Prostate gland (tissue), 2 donors: ENCODE results near the gene DSN1. TPM values are rescaled to one million over a fixed set of nuclear protein-coding genes. Genes with fewer than 3 reads are reported as not detected.

ENCODE experiments used
- DNase-seq: peaks from one replicate; pipeline ENCODE4 v3.0.0-alpha.2; 2019; ENCODE audit warnings: low spot score
- H3K27ac ChIP-seq, 2 donors: fragments of 200-600 bp; sonication (generic); 2 replicates each; pipeline ENCODE4 v1.5.1; 2017 to 2019
- H3K27me3 ChIP-seq: fragments of 200-600 bp; sonication (generic); replicated peaks from 2 replicates; pipeline ENCODE4 v1.5.1; 2019; ENCODE audit not compliant: insufficient read depth
- H3K36me3 ChIP-seq, 2 donors: fragments of 200-600 bp; sonication (generic); 1 replicate in 1 of 2; 2 replicates in 1 of 2; pipeline versions ENCODE4 v1.5.1 to v1.8.1; 2017 to 2019
- H3K4me1 ChIP-seq: fragments of 200-600 bp; sonication (generic); replicated peaks from 2 replicates; pipeline ENCODE4 v1.5.1; 2019
- H3K4me3 ChIP-seq, 2 donors: fragments of 200-600 bp; sonication (generic); 2 replicates each; pipeline ENCODE4 v1.5.1; 2017 to 2019
- H3K9me3 ChIP-seq: fragments of 200-600 bp; sonication (generic); 2 replicates; pipeline ENCODE4 v1.5.1; 2017
- CTCF ChIP-seq, 4 experiments: fragments of 200-600 bp in 2 of 4; fragments of 450-650 bp in 2 of 4; sonication (generic) in 2 of 4; IDR thresholded peaks; 1 replicate in 3 of 4; 2 replicates in 1 of 4; pipeline ENCODE4 v1.5.1; 2016 to 2019; ENCODE audit warnings: antibody characterized with exemption in 4 of 4, mild to moderate bottlenecking in 2 of 4, moderate library complexity in 2 of 4
- POLR2A ChIP-seq: fragments of 450-650 bp; IDR thresholded peaks from one replicate; pipeline ENCODE4 v1.6.1; 2016; ENCODE audit warnings: antibody characterized with exemption, mild to moderate bottlenecking
- POLR2AphosphoS5 ChIP-seq: sonication (generic); formaldehyde crosslinking; IDR thresholded peaks from one replicate; pipeline ENCODE4 v1.6.1; 2017; ENCODE audit warnings: antibody characterized with exemption
- WGBS: methylation state at CpG from one replicate; pipeline ENCODE4 v1.1.5; 2018; 5-methylcytosine and 5-hydroxymethylcytosine counted together
- intact Hi-C: fragments of 100-400 bp; cut with DNase I; formaldehyde crosslinking; loops from one replicate; pipeline ENCODE4 v1.14.2; 2022
- total RNA-seq, 2 donors: library from RNA; depleted of rRNA; stranded (reverse); fragments of >200 nt; gene quantifications; one replicate each; pipeline ENCODE4 v1.1.0, GENCODE V29; 2016

Gene DSN1
- total RNA-seq, 2 donors from 2014 or later: 13.0 to 17.1 TPM

GRCh38 chr20:36775196-36775595 is 1.6 kb upstream of the DSN1 start:
- H3K4me1 ChIP-seq: peaks cover 8% of the 10 kb centered on the region

DNA sequence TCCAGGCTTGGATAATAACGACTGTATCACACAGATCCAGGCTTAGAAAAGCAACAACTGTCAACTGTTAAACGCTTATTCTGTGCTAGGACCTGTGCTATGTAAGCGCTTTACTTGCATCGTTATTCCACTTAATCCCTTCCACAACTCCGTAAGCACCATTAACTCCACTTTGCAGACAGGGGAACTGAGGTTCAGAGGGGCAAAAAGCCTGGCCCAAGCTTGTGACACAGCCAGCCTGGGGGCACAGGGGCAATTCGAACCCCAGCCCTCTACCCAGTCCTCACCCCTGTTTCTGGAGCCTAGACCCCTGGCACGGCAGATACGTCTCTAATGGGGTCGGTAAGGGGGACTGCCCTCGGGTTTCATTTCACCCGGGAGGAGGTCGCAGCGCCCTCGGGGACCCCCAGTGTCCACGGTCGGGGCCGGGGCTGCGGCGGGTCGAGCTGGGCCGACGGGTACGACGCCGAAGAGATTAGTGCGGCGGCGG is 411 bp downstream of the DSN1 start:
- no peak for DNase-seq
- Histone ChIP-seq H3K9me3 (no peaks in the 10 kb centered on the region), H3K27ac (peak overlapping the region; percentile 94 to 97), H3K27me3 (no peaks in the 10 kb centered on the region), H3K4me3 (peak overlapping the region; percentile 67 to 82), H3K36me3 (no peaks in the 10 kb centered on the region), H3K4me1 (peaks cover 8% of the 10 kb centered on the region)
- TF ChIP-seq POLR2AphosphoS5: no peak
- TF ChIP-seq POLR2A: no peak
- no peak for TF ChIP-seq CTCF (IDR thresholded peaks at IDR 0.05)
- intact Hi-C loops: loop anchor here (5.0 kb wide), 1 partner anchor 89 kb away; a partner anchor contains a TSS
- under 1% methylated on average over 22 of the region's 28 CpGs for WGBS

More at GRCh38 chr20:36775196-36775595, 1.6 kb upstream of the DSN1 start:
- peak; percentile 46 for DNase-seq
- intact Hi-C loops: no loop called here
- Histone ChIP-seq H3K27me3 (no peaks in the 10 kb centered on the region), H3K4me3 (no peak overlapping the region), H3K9me3 (no peaks in the 10 kb centered on the region), H3K36me3 (no peaks in the 10 kb centered on the region), H3K27ac (peak overlapping the region; percentile 94 to 97)
- TF ChIP-seq CTCF (IDR thresholded peaks at IDR 0.05) (no peak), POLR2A (no peak), POLR2AphosphoS5 (peak; percentile 57)
- WGBS: 18% methylated on average over 2 of the region's 2 CpGs

DNA sequence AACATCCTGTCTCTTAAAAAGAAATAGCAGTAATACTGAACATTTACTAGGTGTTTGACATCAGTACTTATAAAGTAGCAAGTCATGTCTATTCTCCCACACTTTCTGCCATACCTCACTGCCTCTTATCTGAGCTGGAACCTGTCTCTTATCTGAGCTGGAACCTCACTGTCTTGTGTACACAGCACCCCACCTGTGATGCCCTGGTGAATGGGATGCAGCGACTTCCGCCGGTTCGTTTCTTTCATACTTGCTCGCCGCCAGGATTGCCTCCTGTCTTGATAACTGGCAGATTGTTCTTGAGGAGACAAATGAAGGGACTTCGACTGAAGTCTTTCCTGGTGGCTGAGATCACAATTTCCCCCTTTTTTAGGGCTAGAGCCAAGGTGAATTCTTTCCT is 2.9 kb downstream of the DSN1 start:
- no peak overlapping the region for H3K27ac ChIP-seq
- no peaks in the 10 kb centered on the region for H3K27me3 ChIP-seq
- whole genome bisulfite sequencing: 84% methylated on average over 7 of the region's 7 CpGs
- peaks cover 4% of the 10 kb centered on the region for H3K4me1 ChIP-seq
- no peaks in the 10 kb centered on the region for H3K36me3 ChIP-seq
- intact Hi-C loops: loop anchor here (5.0 kb wide), 1 partner anchor 92 kb away; a partner anchor contains a TSS
- no peak overlapping the region for H3K4me3 ChIP-seq
- TF ChIP-seq POLR2A: no peak
- TF ChIP-seq CTCF (IDR thresholded peaks at IDR 0.05): no peak
- no peak for TF ChIP-seq POLR2AphosphoS5
- DNase-seq: no peak
- H3K9me3 ChIP-seq: no peaks in the 10 kb centered on the region

GRCh38 chr20:36768768-36769430 is 4.7 kb downstream of the DSN1 start:
- Histone ChIP-seq H3K4me1 (no peaks in the 10 kb centered on the region), H3K27me3 (no peaks in the 10 kb centered on the region), H3K4me3 (no peak overlapping the region), H3K36me3 (no peaks in the 10 kb centered on the region), H3K9me3 (no peaks in the 10 kb centered on the region), H3K27ac (peak overlapping the region in 1 of 2 donors; percentile 16)
- TF ChIP-seq CTCF (IDR thresholded peaks at IDR 0.05) (no peak), POLR2AphosphoS5 (peak; percentile 10)
- no peak for DNase-seq
- intact Hi-C loops: no loop called here
- WGBS: 50% methylated on average over 5 of the region's 5 CpGs

DNA sequence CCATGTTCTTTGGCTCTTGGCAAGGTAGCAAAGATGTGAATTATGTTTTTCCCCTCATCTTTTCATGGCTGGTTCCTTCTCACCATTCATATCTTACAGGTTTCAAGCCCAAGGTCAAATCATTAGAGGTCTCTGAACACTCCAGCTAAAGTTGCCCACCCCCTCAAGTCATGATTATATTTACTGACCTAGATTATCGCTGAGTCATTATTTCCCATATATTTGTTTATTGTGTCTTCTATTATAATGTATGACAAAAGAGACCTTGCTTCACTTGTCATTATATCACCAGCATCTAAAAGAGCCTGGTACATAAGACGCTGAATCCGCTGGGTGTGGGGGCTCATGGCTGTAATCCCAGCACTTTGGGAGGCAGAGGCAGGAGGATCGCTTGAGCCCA is 12.4 kb downstream of the DSN1 start:
- Histone ChIP-seq H3K9me3 (no peaks in the 10 kb centered on the region), H3K27ac (no peak overlapping the region), H3K4me1 (no peaks in the 10 kb centered on the region), H3K27me3 (no peaks in the 10 kb centered on the region), H3K36me3 (no peaks in the 10 kb centered on the region), H3K4me3 (no peak overlapping the region)
- WGBS: 93% methylated on average over 4 of the region's 4 CpGs
- no peak for DNase-seq
- intact Hi-C loops: no loop called here
- TF ChIP-seq POLR2A: no peak
- no peak for TF ChIP-seq CTCF (IDR thresholded peaks at IDR 0.05)
- TF ChIP-seq POLR2AphosphoS5: no peak
